ENCODE measurements around the gene PNKP. TPM values are rescaled to one million over a fixed set of nuclear protein-coding genes. Genes with fewer than 3 reads are reported as not detected.
A peak's percentile ranks its signal among the peaks of the same experiment; 100 is the strongest.
"Not testable (repeated sequence)": the region's sequence is repeated elsewhere in the genome, so short reads cannot be mapped to it uniquely, and the experiment has no call there.

The PNKP gene
- total RNA-seq, 2 donors from 2014 or later = 161 to 163 TPM

- H3K4me1 ChIP-seq (ENCODE audit: control insufficient read depth, insufficient read depth, low read length) = no peaks in the 10 kb centered on the region
- no peak overlapping the region for H3K4me3 Mint-ChIP-seq
- no peak overlapping the region for H3K4me3 ChIP-seq (ENCODE audit: low read length)
- no peaks in the 10 kb centered on the region for H3K27me3 ChIP-seq (ENCODE audit: control insufficient read depth, insufficient read depth, low read length, poor library complexity, severe bottlenecking)
- no peak overlapping the region for H3K9ac ChIP-seq (ENCODE audit: extremely low read depth, low read length, poor library complexity, severe bottlenecking)
- no peak overlapping the region for H3K27ac ChIP-seq (ENCODE audit: low read depth, low read length)
- 87 to 92% methylated on average over 8 to 12 of the region's 12 CpGs for WGBS, 2 experiments (ENCODE audit: insufficient coverage in 1 of 2, insufficient read length in 1 of 2)
- H3K9me3 ChIP-seq (ENCODE audit: control insufficient read depth, low read length) = no peaks in the 10 kb centered on the region
- H3K27me3 Mint-ChIP-seq (ENCODE audit: insufficient read depth) = no peaks in the 10 kb centered on the region
- no peaks in the 10 kb centered on the region for H3K9me3 Mint-ChIP-seq
- no peak for TF ChIP-seq CTCF (conservative IDR thresholded peaks at IDR 0.05)
- no peak for DNase-seq
- peaks cover 9% of the 10 kb centered on the region for H3K4me1 Mint-ChIP-seq
- no peak overlapping the region for H3K27ac Mint-ChIP-seq
- H3K36me3 ChIP-seq (ENCODE audit: control insufficient read depth, insufficient read depth, low read length) = peaks cover 30% of the 10 kb centered on the region
- peaks cover 54% of the 10 kb centered on the region for H3K36me3 Mint-ChIP-seq (ENCODE audit: low read depth)
Observed at GRCh38 chr19:49823472-49823871, 43.9 kb downstream of the PNKP start.

GRCh38 chr19:49820125-49820524 is 47.3 kb downstream of the PNKP start:
- Mint-ChIP-seq H3K27me3 (ENCODE audit: insufficient read depth) (no peaks in the 10 kb centered on the region), H3K27ac (peak overlapping the region; percentile 52), H3K4me1 (peaks cover 11% of the 10 kb centered on the region)

GRCh38 chr19:49819452-49820115 is 47.8 kb downstream of the PNKP start:
- H3K4me1 ChIP-seq (ENCODE audit: control insufficient read depth, insufficient read depth, low read length); DNase-seq; H3K9me3 Mint-ChIP-seq; H3K9me3 ChIP-seq (ENCODE audit: control insufficient read depth, low read length); H3K27ac ChIP-seq (ENCODE audit: low read depth, low read length); H3K27me3 Mint-ChIP-seq (ENCODE audit: insufficient read depth); H3K27me3 ChIP-seq (ENCODE audit: control insufficient read depth, insufficient read depth, low read length, poor library complexity, severe bottlenecking): not testable (repeated sequence)
- peak overlapping the region; percentile 99 for H3K9ac ChIP-seq (ENCODE audit: extremely low read depth, low read length, poor library complexity, severe bottlenecking)
- peak overlapping the region; percentile 97 for H3K27ac Mint-ChIP-seq
- 88 to 100% methylated on average over 3 to 7 of the region's 7 CpGs for WGBS, 2 experiments (ENCODE audit: insufficient coverage in 1 of 2, insufficient read length in 1 of 2)
- peak overlapping the region; percentile 95 for H3K4me3 ChIP-seq (ENCODE audit: low read length)
- H3K36me3 ChIP-seq (ENCODE audit: control insufficient read depth, insufficient read depth, low read length) = peaks cover 25% of the 10 kb centered on the region
- H3K4me1 Mint-ChIP-seq = peaks cover 11% of the 10 kb centered on the region
- H3K36me3 Mint-ChIP-seq (ENCODE audit: low read depth) = peaks cover 37% of the 10 kb centered on the region
- peak overlapping the region; percentile 92 for H3K4me3 Mint-ChIP-seq

More at GRCh38 chr19:49820125-49820524, 47.3 kb downstream of the PNKP start:
- Histone ChIP-seq H3K9me3 (ENCODE audit: control insufficient read depth, low read length) (no peaks in the 10 kb centered on the region), H3K27ac (ENCODE audit: low read depth, low read length) (no peak overlapping the region), H3K4me1 (ENCODE audit: control insufficient read depth, insufficient read depth, low read length) (no peaks in the 10 kb centered on the region), H3K9ac (ENCODE audit: extremely low read depth, low read length, poor library complexity, severe bottlenecking) (no peak overlapping the region), H3K36me3 (ENCODE audit: control insufficient read depth, insufficient read depth, low read length) (peaks cover 25% of the 10 kb centered on the region), H3K4me3 (ENCODE audit: low read length) (no peak overlapping the region), H3K27me3 (ENCODE audit: control insufficient read depth, insufficient read depth, low read length, poor library complexity, severe bottlenecking) (no peaks in the 10 kb centered on the region)
- no peak for DNase-seq
- Mint-ChIP-seq H3K4me3 (peak overlapping the region; percentile 92), H3K36me3 (ENCODE audit: low read depth) (peaks cover 39% of the 10 kb centered on the region), H3K9me3 (no peaks in the 10 kb centered on the region)
- TF ChIP-seq CTCF (conservative IDR thresholded peaks at IDR 0.05) = no peak
- WGBS, 2 experiments (ENCODE audit: insufficient coverage in 1 of 2, insufficient read length in 1 of 2) = 89 to 91% methylated on average over 9 to 10 of the region's 10 CpGs

Data from endodermal cell (in vitro differentiated cells).